HepG2 (cell line): ENCODE data around the gene C13orf46. TPM values are rescaled to one million over a fixed set of nuclear protein-coding genes. Genes with fewer than 3 reads are reported as not detected.

ENCODE experiments used
- ATAC-seq: fragments of 200-7000 bp; cut with Tn5 transposase; 3 replicates; pipeline ENCODE4 v1.9.1; 2020; ENCODE audit warnings: mild to moderate bottlenecking, moderate library complexity
- BruUV-seq: library from RNA; stranded (reverse); fragments of 400-500 nt; replicated peaks from 2 replicates; lab custom pipeline; 2021; lab: Mats Ljungman, UMichigan
- CTCF ChIA-PET: fragments of 300-600 bp; formaldehyde crosslinking; extraction: SDS; loops from one replicate; lab custom pipeline; 2021; ENCODE audit warnings: low total read pairs, inconsistent platforms, low intra/inter-chr PET ratio; lab: Yijun Ruan, JAX
- POLR2A ChIA-PET: fragments of 350-600 bp; sonication (Branson Sonifier 250); formaldehyde crosslinking; loops from one replicate; lab custom pipeline; 2020; ENCODE audit warnings: antibody characterized with exemption, inconsistent platforms; lab: Yijun Ruan, JAX
- DNase-seq: peaks from one replicate; pipeline ENCODE4 v3.0.0-alpha.2; 2015; ENCODE audit warnings: low spot score
- FAIRE-seq: peaks from 3 replicates; lab custom pipeline; 2011; peaks lifted over from hg19 to GRCh38; lab: Jason Lieb, UNC
- H2AFZ ChIP-seq: one replicate; pipeline ENCODE4 v1.6.1; 2011; ENCODE audit warnings: low read length, inconsistent platforms
- H3K27ac ChIP-seq: fragments of 300-600 bp; 3 replicates; pipeline ENCODE4 v1.8.0; 2011; ENCODE audit warnings: mixed run types, mild to moderate bottlenecking, mixed read lengths, low read length, inconsistent platforms; ENCODE audit not compliant: insufficient read depth; ENCODE audit errors: extremely low read length
- H3K27me3 ChIP-seq, 2 experiments: fragments of 200-600 bp in 1 of 2; 2 replicates in 1 of 2; 3 replicates in 1 of 2; pipeline versions ENCODE4 v1.6.0 to v1.8.0; 2011; ENCODE audit warnings: low read length in 2 of 2, mild to moderate bottlenecking in 2 of 2, moderate library complexity in 2 of 2, inconsistent platforms in 1 of 2; ENCODE audit not compliant: insufficient read depth in 2 of 2, control insufficient read depth in 1 of 2
- H3K36me3 ChIP-seq, 2 experiments: fragments of 200-600 bp in 1 of 2; replicated peaks in 1 of 2; 2 replicates in 1 of 2; 3 replicates in 1 of 2; pipeline versions ENCODE4 v1.5.1 to v1.8.0; 2011; ENCODE audit warnings: low read length in 2 of 2, inconsistent platforms in 1 of 2; ENCODE audit not compliant: insufficient read depth in 2 of 2, control insufficient read depth in 1 of 2
- H3K4me1 ChIP-seq: 2 replicates; pipeline ENCODE4 v1.5.1; 2012; ENCODE audit warnings: low read length, inconsistent platforms; ENCODE audit not compliant: insufficient read depth
- H3K4me2 ChIP-seq: 2 replicates; pipeline ENCODE4 v1.6.0; 2011; ENCODE audit warnings: low read depth, low read length, inconsistent platforms
- H3K4me3 ChIP-seq, 3 experiments: fragments of 200-600 bp in 1 of 3; sonication (generic), shearing (Covaris generic) in 1 of 3; replicated peaks in 1 of 3; 2 replicates each; pipeline ENCODE4 v1.5.1; 2011 to 2016; ENCODE audit warnings: low read length in 3 of 3, inconsistent platforms in 2 of 3, low read depth in 2 of 3, mild to moderate bottlenecking in 2 of 3, control low read depth in 1 of 3, mixed read lengths in 1 of 3; ENCODE audit not compliant: insufficient read depth in 1 of 3
- H3K79me2 ChIP-seq: one replicate; pipeline ENCODE4 v1.6.1; 2011; ENCODE audit warnings: low read length, inconsistent platforms; ENCODE audit not compliant: insufficient read depth
- H3K9ac ChIP-seq: 2 replicates; pipeline ENCODE4 v1.6.0; 2011; ENCODE audit warnings: mild to moderate bottlenecking, low read depth, low read length, inconsistent platforms; ENCODE audit not compliant: insufficient read depth
- H3K9me3 ChIP-seq: 2 replicates; pipeline ENCODE4 v1.5.1; 2012; ENCODE audit warnings: mild to moderate bottlenecking, low read length
- H4K20me1 ChIP-seq: 2 replicates; pipeline ENCODE4 v1.6.0; 2011; ENCODE audit warnings: inconsistent platforms, mild to moderate bottlenecking, low read length, moderate library complexity; ENCODE audit not compliant: insufficient read depth
- CTCF ChIP-seq: sonication (generic); formaldehyde crosslinking; IDR thresholded peaks from 2 replicates; pipeline ENCODE4 v1.5.0; 2020; ENCODE audit warnings: mild to moderate bottlenecking, missing genetic modification reagents, moderate library complexity
- HMG20A ChIP-seq: IDR thresholded peaks from 2 replicates; pipeline ENCODE4 v1.6.1; 2016; ENCODE audit warnings: borderline replicate concordance
- HNRNPL ChIP-seq: fragments of 200-400 bp; formaldehyde crosslinking; IDR thresholded peaks from 2 replicates; pipeline ENCODE4 v1.6.1; 2017; ENCODE audit warnings: mild to moderate bottlenecking, low read depth, low read length
- IKZF5 ChIP-seq: IDR thresholded peaks from 2 replicates; pipeline ENCODE4 v1.6.1; 2018; ENCODE audit warnings: missing genetic modification reagents, mild to moderate bottlenecking, missing compliant biosample characterization
- IRF1 ChIP-seq: sonication (generic); formaldehyde crosslinking; IDR thresholded peaks from 2 replicates; pipeline ENCODE4 v1.4.0; 2020; ENCODE audit warnings: low read depth, mild to moderate bottlenecking, missing genetic modification reagents
- MED13 ChIP-seq: sonication (generic); formaldehyde crosslinking; IDR thresholded peaks from 2 replicates; pipeline ENCODE4 v1.5.0; 2020; ENCODE audit warnings: missing genetic modification reagents
- MIXL1 ChIP-seq: IDR thresholded peaks from 2 replicates; pipeline ENCODE4 v1.6.1; 2016
- MTA1 ChIP-seq: sonication (generic); formaldehyde crosslinking; IDR thresholded peaks from 2 replicates; pipeline ENCODE4 v1.4.0; 2020; ENCODE audit warnings: missing genetic modification reagents, mild to moderate bottlenecking, borderline replicate concordance
- NPAS2 ChIP-seq: sonication (generic); formaldehyde crosslinking; IDR thresholded peaks from 2 replicates; pipeline ENCODE4 v1.8.0; 2022; ENCODE audit warnings: mild to moderate bottlenecking, missing genetic modification reagents, borderline replicate concordance
- PAF1 ChIP-seq: IDR thresholded peaks from 2 replicates; pipeline ENCODE4 v1.6.1; 2016; ENCODE audit warnings: missing genetic modification reagents, missing compliant biosample characterization
- SRSF9 ChIP-seq: fragments of 200-400 bp; formaldehyde crosslinking; IDR thresholded peaks from 2 replicates; pipeline ENCODE4 v1.6.1; 2018; ENCODE audit warnings: borderline replicate concordance, mild to moderate bottlenecking, low read depth, low read length; ENCODE audit not compliant: insufficient read depth, poor library complexity, severe bottlenecking
- TMF1 ChIP-seq: sonication (generic); formaldehyde crosslinking; IDR thresholded peaks from 2 replicates; pipeline ENCODE4 v1.8.1; 2022; ENCODE audit warnings: low read depth, missing genetic modification reagents
- ZBTB14 ChIP-seq: sonication (generic); formaldehyde crosslinking; IDR thresholded peaks from 2 replicates; pipeline ENCODE4 v1.4.0; 2020; ENCODE audit warnings: missing genetic modification reagents
- ZNF34 ChIP-seq: sonication (generic); formaldehyde crosslinking; IDR thresholded peaks from 2 replicates; pipeline ENCODE4 v1.4.0; 2020; ENCODE audit warnings: mild to moderate bottlenecking, missing genetic modification reagents, borderline replicate concordance
- ZNF350 ChIP-seq: sonication (generic); formaldehyde crosslinking; IDR thresholded peaks from 2 replicates; pipeline ENCODE4 v1.4.0; 2020; ENCODE audit warnings: mild to moderate bottlenecking, low read depth, missing genetic modification reagents, borderline replicate concordance
- ZNF776 ChIP-seq: sonication (generic); formaldehyde crosslinking; IDR thresholded peaks from 2 replicates; pipeline ENCODE4 v1.4.0; 2020; ENCODE audit warnings: mild to moderate bottlenecking, missing genetic modification reagents
- ZNF782 ChIP-seq: sonication (generic); formaldehyde crosslinking; IDR thresholded peaks from 2 replicates; pipeline ENCODE4 v1.4.0; 2020; ENCODE audit warnings: missing genetic modification reagents, mild to moderate bottlenecking, borderline replicate concordance
- ZSCAN31 ChIP-seq: sonication (generic); formaldehyde crosslinking; IDR thresholded peaks from 2 replicates; pipeline ENCODE4 v1.5.0; 2020; ENCODE audit warnings: low read depth, mild to moderate bottlenecking, missing genetic modification reagents
- WGBS: methylation state at CpG from one replicate; pipeline ENCODE4 v1.1.6; 2017; ENCODE audit warnings: low lambda C conversion rate; 5-methylcytosine and 5-hydroxymethylcytosine counted together
- in situ Hi-C: cut with HindIII; loops from 2 replicates; pipeline ENCODE4 v1.10.0; 2017; ENCODE audit warnings: low pct_unique_long_range_greater_than_20kb; ENCODE audit not compliant: extremely low pct_ligation_motif_present
- intact Hi-C: fragments of 100-400 bp; cut with micrococcal nuclease; formaldehyde crosslinking; loops from one replicate; pipeline ENCODE4 v1.10.0; 2022; ENCODE audit not compliant: unreplicated experiment
- polyA plus RNA-seq, 8 experiments: library from polyadenylated mRNA; depleted of rRNA in 3 of 8; stranded (reverse) in 7 of 8; unstranded in 1 of 8; fragments of >200 nt; fragmentation: Illumina TruSeq in 4 of 8; extraction: Trizol in 4 of 8; gene quantifications; 2 replicates each; pipeline versions ENCODE4 v1.2.1 to v1.2.3, GENCODE V29; 2011 to 2016; ENCODE audit warnings: low read depth in 4 of 8, missing spikeins in 1 of 8, mixed read lengths in 1 of 8; ENCODE audit not compliant: insufficient read depth in 1 of 8
- total RNA-seq, 5 experiments: library from RNA; depleted of rRNA; stranded (reverse); fragments of >200 nt; fragmentation: Illumina TruSeq; extraction: Trizol; gene quantifications; 2 replicates each; pipeline ENCODE4 v1.2.3, GENCODE V29; 2016; ENCODE audit warnings: low read depth in 1 of 5

Gene C13orf46
- total and polyA plus RNA-seq, 2 of the 13 experiments (the other 11 are each of a cell fraction or from before 2014, with no cell fraction given), result 0.01 TPM; not detected in 1

GRCh38 chr13:113960276-113960948 is 13.5 kb downstream of the C13orf46 start:
- Histone ChIP-seq H3K4me3 (no peak overlapping the region), H3K79me2 (no peaks in the 10 kb centered on the region), H3K9me3 (peaks cover 24% of the 10 kb centered on the region), H3K27ac (no peak overlapping the region), H3K36me3 (no peaks in the 10 kb centered on the region), H4K20me1 (no peaks in the 10 kb centered on the region), H3K9ac (no peak overlapping the region), H3K4me2 (no peak overlapping the region), H2AFZ (no peak overlapping the region), H3K4me1 (no peaks in the 10 kb centered on the region), H3K27me3 (peaks cover 0 to 4% of the 10 kb centered on the region in 2 experiments; a peak in 2 of 5 replicates)
- FAIRE-seq, result no peak
- in situ Hi-C loops (no loop called here), intact Hi-C loops (no loop called here)
- no peak for DNase-seq
- no TSS peak for BruUV-seq
- POLR2A ChIA-PET, result no interaction called here
- CTCF ChIA-PET, result no interaction called here
- TF ChIP-seq IKZF5 (CRISPR knock-in tag), result no peak
- TF ChIP-seq ZNF350 (CRISPR knock-in tag), result no peak
- TF ChIP-seq MED13 (CRISPR knock-in tag), result no peak
- TF ChIP-seq MIXL1 (CRISPR knock-in tag), result no peak
- TF ChIP-seq HMG20A (CRISPR knock-in tag), result no peak
- no peak for TF ChIP-seq IRF1 (CRISPR knock-in tag)
- TF ChIP-seq CTCF (CRISPR knock-in tag), result no peak
- TF ChIP-seq ZNF782 (CRISPR knock-in tag), result no peak
- TF ChIP-seq PAF1, result no peak
- TF ChIP-seq ZNF776 (CRISPR knock-in tag), result no peak
- TF ChIP-seq TMF1 (CRISPR knock-in tag), result no peak
- TF ChIP-seq HNRNPL, result no peak
- TF ChIP-seq ZSCAN31 (CRISPR knock-in tag), result no peak
- no peak for TF ChIP-seq MTA1 (CRISPR knock-in tag)
- no peak for TF ChIP-seq SRSF9
- no peak for TF ChIP-seq ZBTB14
- no peak for TF ChIP-seq ZNF34 (CRISPR knock-in tag)
- TF ChIP-seq NPAS2, result no peak
- 2% methylated on average over 6 of the region's 6 CpGs for WGBS
- no peak for ATAC-seq
